ENCODE measurements around the gene RABEP2.
A peak's percentile ranks its signal among the peaks of the same experiment; 100 is the strongest.
"Not testable (repeated sequence)": the region's sequence is repeated elsewhere in the genome, so short reads cannot be mapped to it uniquely, and the experiment has no call there.

The RABEP2 gene

DNA sequence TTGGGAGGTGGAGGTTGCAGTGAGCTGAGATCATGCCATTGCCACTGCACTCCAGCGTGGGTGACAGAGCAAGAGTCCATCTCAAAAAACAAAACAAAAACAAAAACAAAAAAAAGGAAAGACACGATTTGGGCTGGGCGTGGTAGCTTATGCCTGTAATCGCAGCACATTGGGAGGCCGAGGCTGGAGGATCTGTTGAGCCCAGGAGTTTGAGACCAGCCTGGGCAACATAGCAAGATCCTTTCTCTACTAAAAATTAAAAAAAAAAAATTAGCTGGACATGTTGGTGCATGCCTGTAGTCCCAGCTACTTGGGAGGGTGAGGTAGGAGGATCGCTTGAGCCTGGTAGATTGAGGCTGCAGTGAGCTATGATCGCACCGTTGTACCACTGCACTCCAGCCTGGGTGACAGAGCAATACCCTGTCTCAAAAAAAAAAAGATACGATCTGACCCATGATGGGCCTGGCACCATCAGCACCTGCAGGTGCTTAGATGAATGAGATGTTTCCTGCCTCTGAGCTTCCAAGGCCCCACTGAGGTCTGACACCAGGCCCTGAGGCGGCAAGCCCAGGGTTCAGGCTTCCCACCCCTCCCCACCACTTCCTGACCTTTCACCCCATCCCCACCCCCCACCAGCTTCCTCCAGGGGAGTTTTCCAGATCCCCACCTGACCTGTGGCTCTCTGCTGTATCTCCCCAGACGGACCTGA lies 25.0 kb downstream of the RABEP2 start:
- no peaks in the 10 kb centered on the region for H3K9me3 Mint-ChIP-seq
- H3K27ac Mint-ChIP-seq: no peak overlapping the region
- no peak overlapping the region for H3K4me3 Mint-ChIP-seq
- DNase-seq (no peak), ATAC-seq (no peak)
- H3K4me1 Mint-ChIP-seq: peaks cover 23% of the 10 kb centered on the region
- H3K27me3 Mint-ChIP-seq: no peaks in the 10 kb centered on the region

DNA sequence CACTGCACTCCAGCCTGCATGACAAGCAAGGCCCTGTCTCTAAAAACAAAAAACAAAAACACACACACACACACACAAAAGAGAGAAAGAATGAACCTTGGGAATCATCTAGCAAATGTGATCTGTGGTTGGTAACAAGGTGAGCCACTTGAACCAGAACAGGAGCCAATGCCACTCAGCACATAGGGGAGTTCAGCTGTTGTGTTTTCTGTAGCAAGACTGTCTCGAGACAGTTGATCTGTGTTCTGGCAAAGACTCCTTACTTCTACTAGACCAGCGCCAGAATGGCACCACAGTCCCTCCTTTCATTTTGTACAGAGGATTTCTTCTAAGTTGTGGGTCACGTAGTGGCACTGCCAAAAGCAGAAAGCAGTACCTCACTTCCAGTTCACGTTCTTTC lies 26.1 kb downstream of the RABEP2 start:
- no peaks in the 10 kb centered on the region for H3K9me3 Mint-ChIP-seq
- no peaks in the 10 kb centered on the region for H3K27me3 Mint-ChIP-seq
- ATAC-seq (no peak), DNase-seq (no peak)
- H3K4me1 Mint-ChIP-seq: peaks cover 18% of the 10 kb centered on the region
- H3K27ac Mint-ChIP-seq: no peak overlapping the region
- no peak overlapping the region for H3K4me3 Mint-ChIP-seq

DNA sequence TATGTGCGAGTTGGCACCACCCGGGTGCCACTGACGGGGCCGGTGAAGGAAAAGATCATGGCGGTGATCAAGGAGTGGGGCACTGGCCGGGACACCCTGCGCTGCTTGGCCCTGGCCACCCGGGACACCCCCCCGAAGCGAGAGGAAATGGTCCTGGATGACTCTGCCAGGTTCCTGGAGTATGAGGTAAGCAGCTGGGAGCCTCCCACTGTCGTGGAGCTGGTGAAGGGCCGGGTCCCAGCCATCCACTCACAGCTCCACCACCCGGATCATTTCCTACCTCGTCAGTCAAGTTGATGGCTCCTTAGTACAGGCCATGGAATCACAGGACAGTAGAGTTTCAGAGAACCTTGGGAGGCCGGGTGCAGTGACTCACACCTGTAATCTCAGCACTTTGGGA lies 26.8 kb downstream of the RABEP2 start:
- Mint-ChIP-seq H3K27ac (no peak overlapping the region), H3K4me3 (no peak overlapping the region), H3K4me1 (peaks cover 14% of the 10 kb centered on the region), H3K27me3 (no peaks in the 10 kb centered on the region), H3K9me3 (no peaks in the 10 kb centered on the region)
- DNase-seq: no peak
- no peak for ATAC-seq

DNA sequence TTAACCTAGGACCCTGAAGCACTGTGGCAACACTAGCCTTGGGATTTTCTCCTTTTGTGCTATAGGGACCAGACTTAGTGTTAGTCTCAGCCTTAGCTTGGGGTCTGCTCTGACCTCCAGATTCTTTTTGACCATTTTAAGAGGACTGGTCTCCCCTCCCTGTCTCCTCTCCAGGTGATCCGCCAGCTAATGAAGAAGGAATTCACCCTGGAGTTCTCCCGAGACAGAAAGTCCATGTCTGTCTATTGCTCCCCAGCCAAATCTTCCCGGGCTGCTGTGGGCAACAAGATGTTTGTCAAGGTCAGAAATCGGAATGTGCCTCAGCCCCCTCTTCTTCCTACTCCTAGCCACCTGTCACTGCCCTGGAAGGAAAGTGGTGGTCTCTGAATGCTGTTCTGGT lies 27.2 kb downstream of the RABEP2 start:
- DNase-seq (no peak), ATAC-seq (no peak)
- Mint-ChIP-seq H3K27ac (no peak overlapping the region), H3K4me1 (peaks cover 10% of the 10 kb centered on the region), H3K27me3 (no peaks in the 10 kb centered on the region), H3K4me3 (no peak overlapping the region), H3K9me3 (no peaks in the 10 kb centered on the region)

DNA sequence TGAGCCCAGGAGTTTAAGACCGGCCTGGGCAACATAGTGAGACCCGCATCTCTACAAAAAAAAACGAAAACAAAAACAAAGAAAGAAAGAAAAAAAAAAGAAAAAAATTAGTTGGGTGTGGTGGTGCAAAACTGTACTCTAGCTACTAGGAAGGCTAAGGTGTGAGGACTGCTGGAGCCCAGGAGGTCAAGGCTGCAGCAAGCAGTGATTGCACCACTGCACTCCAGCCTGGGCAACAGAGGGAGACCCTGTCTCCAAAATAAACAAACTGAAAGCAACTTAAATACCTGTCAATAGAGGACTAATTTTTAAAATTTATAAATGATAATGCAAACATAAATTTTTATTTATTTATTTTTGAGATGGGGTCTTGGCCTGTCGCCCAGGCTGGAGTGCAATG lies 29.4 kb downstream of the RABEP2 start:
- no peak overlapping the region for H3K27ac Mint-ChIP-seq
- no peaks in the 10 kb centered on the region for H3K27me3 Mint-ChIP-seq
- no peaks in the 10 kb centered on the region for H3K4me1 Mint-ChIP-seq
- H3K4me3 Mint-ChIP-seq: no peak overlapping the region
- DNase-seq: no peak
- no peak for ATAC-seq
- H3K9me3 Mint-ChIP-seq: no peaks in the 10 kb centered on the region

DNA sequence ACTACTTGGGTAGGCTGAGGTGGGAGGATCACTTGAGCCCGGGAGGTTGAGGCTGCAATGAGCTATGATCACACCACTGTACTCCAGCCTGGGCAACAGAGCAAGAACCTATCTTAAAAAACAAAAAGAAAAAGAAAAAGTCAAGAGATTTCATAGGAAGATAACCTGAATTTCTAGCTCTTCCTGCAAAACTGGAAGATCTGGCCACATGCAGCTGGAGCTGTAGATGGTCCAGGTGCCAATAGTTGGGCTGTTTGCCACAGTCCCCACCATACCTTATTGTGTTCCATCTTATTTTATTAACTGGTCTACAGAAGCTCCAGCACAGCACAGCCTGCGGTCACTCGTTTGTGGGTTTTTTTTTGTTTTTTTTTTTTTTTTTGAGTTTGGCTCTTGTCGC lies 31.7 kb downstream of the RABEP2 start:
- Mint-ChIP-seq H3K9me3 (no peaks in the 10 kb centered on the region), H3K4me1 (no peaks in the 10 kb centered on the region), H3K4me3 (no peak overlapping the region), H3K27me3 (no peaks in the 10 kb centered on the region), H3K27ac (peak overlapping the region in 1 of 2 donors; percentile 93)
- no peak for DNase-seq
- ATAC-seq: no peak

DNA sequence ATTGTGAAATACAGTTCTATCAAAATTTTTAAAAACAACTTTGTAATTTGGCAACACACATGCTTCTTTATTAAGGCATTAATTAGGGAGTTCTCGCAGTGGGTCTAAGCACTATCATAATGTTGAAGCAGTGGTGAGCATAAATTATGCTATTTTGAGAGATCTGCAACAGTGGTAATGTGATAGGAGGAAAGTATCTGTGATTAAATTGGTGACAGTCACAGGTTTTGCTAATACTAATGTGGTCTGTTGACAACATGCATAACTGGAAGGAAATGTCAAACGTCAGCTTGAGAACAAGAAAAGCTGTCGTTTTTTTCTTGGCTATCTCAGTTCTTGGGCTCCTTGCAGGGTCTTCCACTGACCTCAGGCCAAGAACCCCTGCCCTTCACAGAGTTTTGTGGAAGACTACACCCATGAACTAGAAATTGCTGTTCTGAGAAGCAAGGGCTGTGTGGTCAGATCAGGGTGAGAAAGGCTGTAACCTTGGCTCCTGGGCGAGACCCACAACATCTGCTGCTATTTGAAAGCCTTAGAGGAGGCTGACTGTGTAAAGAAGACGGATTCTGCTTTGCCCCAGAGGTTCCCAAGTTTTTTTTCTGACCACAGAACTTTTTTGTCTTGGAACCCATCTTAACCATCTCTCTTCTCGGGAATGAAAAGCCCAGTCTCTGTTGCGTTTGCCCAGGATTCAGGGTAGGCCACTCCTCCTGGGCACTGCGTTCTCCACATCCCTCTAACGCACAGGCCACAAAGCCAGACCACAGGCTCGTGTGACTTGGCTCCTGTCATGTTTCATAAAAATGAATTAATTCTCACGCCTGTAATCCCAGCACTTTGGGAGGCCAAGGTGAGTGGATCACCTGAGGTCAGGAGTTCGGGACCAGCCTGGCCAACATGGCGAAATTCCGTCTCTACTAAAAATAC lies 32.8 kb downstream of the RABEP2 start:
- Mint-ChIP-seq H3K9me3 (no peaks in the 10 kb centered on the region), H3K27me3 (no peaks in the 10 kb centered on the region), H3K4me3 (no peak overlapping the region), H3K4me1 (no peaks in the 10 kb centered on the region), H3K27ac (peak overlapping the region in 1 of 2 donors; percentile 52)
- no peak for ATAC-seq
- DNase-seq: no peak

DNA sequence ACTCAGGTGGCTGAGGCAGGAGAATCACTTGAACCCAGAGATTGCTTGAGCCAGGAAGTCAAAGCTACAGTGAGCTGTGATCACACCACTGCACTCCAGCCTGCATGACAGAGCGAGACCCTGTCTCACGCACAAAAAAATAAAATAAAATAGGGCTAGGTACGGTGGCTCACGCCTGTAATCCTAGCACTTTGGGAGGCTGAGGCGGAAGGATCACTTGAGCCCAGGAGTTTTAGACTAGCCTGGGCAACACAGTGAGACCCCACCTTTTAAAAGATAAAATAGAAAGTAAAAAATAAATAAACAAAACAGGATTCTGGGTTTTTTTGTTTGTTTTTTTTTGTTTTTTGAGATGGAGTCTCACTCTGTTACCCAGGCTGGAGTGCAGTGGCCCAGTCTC lies 34.7 kb downstream of the RABEP2 start:
- not testable (repeated sequence) for H3K9me3 Mint-ChIP-seq

DNA sequence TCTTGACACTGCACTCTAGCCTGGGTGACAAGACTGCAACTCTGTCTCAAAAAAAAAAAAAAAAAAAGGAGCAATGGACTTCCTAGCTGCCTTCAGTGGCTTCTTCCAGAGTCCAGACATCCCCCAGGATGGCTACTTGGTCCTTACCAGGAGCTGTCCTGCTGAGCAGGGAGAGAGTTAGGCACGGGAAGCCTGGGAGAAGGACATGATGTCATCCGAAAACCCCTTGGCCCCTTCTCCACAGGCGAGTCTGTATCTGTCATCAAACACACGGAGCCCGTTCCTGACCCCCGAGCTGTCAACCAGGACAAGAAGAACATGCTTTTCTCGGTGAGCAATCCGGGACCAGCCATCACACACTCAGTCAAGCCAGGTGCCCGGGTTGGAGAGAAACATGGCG lies 38.1 kb downstream of the RABEP2 start:
- DNase-seq: no peak
- peaks cover 17% of the 10 kb centered on the region for H3K27me3 Mint-ChIP-seq
- ATAC-seq: no peak
- H3K4me1 Mint-ChIP-seq: no peaks in the 10 kb centered on the region
- no peak overlapping the region for H3K4me3 Mint-ChIP-seq
- peak overlapping the region in 1 of 2 donors; percentile 48 for H3K27ac Mint-ChIP-seq
- H3K9me3 Mint-ChIP-seq: no peaks in the 10 kb centered on the region

More for the DNA sequence above, 34.7 kb downstream of the RABEP2 start:
- not testable (repeated sequence) for H3K4me3 Mint-ChIP-seq, ATAC-seq, H3K27ac Mint-ChIP-seq, DNase-seq, H3K4me1 Mint-ChIP-seq, H3K27me3 Mint-ChIP-seq

DNA sequence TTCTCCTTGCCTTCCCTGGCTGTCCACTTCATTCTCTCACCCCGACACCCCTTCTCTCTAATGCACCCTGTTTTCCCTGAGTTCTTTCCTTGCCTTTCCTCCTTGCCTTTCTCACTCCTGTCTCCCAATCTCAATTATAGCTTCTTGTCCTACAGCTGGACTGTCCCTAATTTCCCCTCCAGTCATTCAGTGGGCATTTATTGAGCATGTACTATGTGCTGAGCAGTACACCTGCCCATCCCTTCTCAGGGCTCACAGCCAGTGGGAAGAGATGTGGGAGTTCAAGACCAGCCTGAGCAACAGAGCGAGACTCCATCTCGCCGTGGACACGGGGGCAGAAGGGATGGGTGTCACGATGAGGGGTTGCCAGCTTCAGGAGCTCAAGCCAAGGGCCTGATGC lies 41.0 kb downstream of the RABEP2 start:
- DNase-seq (no peak), ATAC-seq (no peak)
- peaks cover 23% of the 10 kb centered on the region for H3K4me1 Mint-ChIP-seq
- H3K27ac Mint-ChIP-seq: no peak overlapping the region
- H3K27me3 Mint-ChIP-seq: peaks cover 31% of the 10 kb centered on the region
- no peak overlapping the region for H3K4me3 Mint-ChIP-seq
- peaks cover 0 to 7% of the 10 kb centered on the region in 2 donors for H3K9me3 Mint-ChIP-seq

DNA sequence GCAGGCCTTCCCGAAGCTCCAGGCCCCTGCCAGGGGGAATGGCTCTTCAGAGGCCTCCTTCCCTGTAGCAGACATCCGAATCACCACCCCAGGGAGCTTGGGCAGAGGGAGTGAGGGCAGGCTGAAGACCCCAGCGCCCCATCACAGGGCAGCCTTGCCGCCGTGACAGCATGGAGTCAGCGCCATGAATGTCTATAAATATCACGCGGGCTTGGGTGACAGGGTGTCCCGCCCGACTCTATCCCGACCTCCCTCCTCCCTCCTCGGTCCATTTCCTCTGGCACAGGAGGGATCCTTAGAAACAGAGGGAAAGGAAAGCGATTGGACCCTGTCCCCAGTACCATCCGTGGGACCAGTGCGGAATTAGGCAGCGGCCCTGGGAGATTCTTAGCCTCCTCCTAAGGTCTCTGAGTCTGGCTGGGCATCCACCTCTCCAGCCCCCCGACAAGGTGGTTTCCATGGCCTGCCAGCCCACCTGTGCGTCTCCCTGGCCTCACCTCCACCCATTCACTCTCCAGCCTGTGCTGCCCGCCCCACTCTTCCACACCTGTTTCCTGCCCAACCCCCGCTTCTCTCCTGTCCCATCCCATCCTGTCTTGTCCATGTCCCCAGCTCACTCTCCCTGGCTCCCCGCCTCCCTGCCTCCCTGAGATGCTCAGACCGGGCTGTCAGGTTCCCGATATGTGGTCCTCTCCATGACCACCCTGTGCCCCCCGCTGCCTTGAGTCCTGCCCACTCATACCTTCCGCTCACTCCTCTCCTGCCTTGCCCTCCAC lies 41.6 kb downstream of the RABEP2 start:
- H3K27me3 Mint-ChIP-seq: peaks cover 31% of the 10 kb centered on the region
- ATAC-seq: no peak
- peaks cover 0 to 7% of the 10 kb centered on the region in 2 donors for H3K9me3 Mint-ChIP-seq
- no peak for DNase-seq
- no peak overlapping the region for H3K4me3 Mint-ChIP-seq
- peak overlapping the region in 1 of 2 donors; percentile 48 for H3K27ac Mint-ChIP-seq
- peaks cover 29% of the 10 kb centered on the region for H3K4me1 Mint-ChIP-seq

DNA sequence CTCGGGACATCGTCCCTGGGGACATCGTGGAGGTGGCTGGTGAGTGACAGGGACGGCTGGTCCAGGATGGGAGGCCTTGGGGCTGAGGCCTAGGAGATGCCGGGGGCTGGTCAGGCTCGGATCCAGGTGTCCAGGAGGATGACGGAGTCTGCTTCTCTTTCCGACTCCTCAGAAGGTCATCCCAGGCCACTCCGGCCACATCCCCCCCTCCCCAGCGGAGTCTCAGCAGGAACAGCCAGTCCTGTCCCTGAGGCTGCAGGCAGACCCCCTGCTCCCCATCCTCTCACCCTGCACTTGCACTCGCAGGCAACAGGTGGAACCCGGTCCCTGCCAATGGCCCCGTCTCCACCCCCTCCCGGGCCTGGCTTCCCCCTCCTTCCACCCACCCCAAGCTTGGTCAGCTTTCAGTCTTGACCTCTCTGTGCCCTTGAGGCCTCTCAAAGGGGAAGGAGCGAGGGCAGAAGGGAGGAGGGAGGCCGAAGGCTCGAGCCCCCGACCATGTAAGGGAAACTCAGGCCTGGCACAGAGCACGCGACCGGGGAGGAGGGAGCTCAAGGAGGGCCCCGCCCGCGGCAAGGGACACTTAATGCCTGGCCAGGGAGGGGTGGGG lies 42.4 kb downstream of the RABEP2 start:
- no peak for ATAC-seq
- Mint-ChIP-seq H3K4me1 (peaks cover 37% of the 10 kb centered on the region), H3K27me3 (peaks cover 31% of the 10 kb centered on the region), H3K9me3 (peaks cover 0 to 7% of the 10 kb centered on the region in 2 donors), H3K4me3 (no peak overlapping the region), H3K27ac (no peak overlapping the region)
- no peak for DNase-seq

DNA sequence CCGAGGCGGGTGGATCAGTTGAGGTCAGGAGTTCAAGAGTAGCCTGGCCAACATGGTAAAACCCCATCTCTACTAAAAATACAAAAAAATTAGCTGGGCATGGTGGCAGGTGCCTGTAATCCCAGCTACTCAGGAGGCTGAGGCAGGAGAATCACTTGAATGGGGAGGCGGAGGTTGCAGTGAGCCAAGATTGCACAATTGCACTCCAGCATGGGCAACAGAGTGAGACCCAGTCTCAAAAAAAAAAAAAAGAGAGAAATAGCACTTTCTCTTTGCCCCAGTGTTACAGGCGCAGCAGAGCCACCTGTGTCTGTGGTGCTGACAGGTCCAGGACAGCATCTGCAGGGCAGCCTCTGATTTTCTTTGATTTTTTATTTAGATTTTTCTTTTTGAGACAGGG lies 43.5 kb downstream of the RABEP2 start:
- not testable (repeated sequence) for ATAC-seq, H3K4me3 Mint-ChIP-seq, H3K9me3 Mint-ChIP-seq, H3K27ac Mint-ChIP-seq, DNase-seq
- peaks cover 47% of the 10 kb centered on the region for H3K4me1 Mint-ChIP-seq
- peaks cover 31% of the 10 kb centered on the region for H3K27me3 Mint-ChIP-seq

DNA sequence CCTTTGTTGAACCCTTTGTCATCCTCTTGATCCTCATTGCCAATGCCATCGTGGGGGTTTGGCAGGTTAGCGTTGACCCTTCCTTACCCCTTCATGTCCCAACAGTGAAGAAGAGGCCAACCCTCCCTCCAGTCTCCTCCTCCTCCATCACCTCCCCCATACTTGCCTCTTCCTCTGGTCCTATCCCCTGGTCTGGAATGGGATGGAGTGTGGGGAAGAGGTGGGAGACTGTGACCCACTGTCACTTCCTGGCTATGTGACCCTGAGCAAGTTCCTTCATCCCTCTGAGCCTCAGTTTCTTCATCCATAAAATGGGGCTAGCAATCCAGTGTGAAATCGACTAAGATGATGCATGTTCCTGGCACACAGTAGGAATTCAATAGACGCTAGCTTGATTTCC lies 44.1 kb downstream of the RABEP2 start:
- H3K4me3 Mint-ChIP-seq: peak overlapping the region; percentile 84 to 91
- peaks cover 47% of the 10 kb centered on the region for H3K4me1 Mint-ChIP-seq
- peaks cover 0 to 7% of the 10 kb centered on the region in 2 donors for H3K9me3 Mint-ChIP-seq
- ATAC-seq (no peak), DNase-seq (no peak)
- peak overlapping the region in 1 of 2 donors; percentile 52 for H3K27ac Mint-ChIP-seq
- peaks cover 31% of the 10 kb centered on the region for H3K27me3 Mint-ChIP-seq

DNA sequence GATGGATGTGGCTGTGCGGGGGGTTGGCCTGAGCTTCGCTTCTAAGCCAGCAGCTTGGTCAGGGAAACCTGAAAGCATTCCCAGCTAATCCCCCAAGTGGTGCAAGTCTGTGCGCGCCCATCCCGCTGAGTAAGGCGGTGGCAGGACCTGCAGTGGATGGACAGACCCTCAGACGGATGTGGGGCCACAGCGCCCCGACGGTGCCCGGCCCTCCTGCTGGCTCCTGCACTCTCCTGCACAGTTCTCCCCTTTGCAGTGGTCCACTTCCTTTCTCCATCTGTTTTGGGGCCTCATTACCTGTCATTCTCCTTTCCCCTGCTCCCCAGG lies 44.5 kb downstream of the RABEP2 start:
- Mint-ChIP-seq H3K27ac (peak overlapping the region; percentile 52 to 95), H3K9me3 (peaks cover 0 to 7% of the 10 kb centered on the region in 2 donors), H3K27me3 (peaks cover 31% of the 10 kb centered on the region), H3K4me3 (peak overlapping the region; percentile 84 to 91), H3K4me1 (peaks cover 49% of the 10 kb centered on the region)
- ATAC-seq (no peak), DNase-seq (no peak)
